GOT3 (cell line): ENCODE measurements around the gene MT1A.
"Not testable (repeated sequence)": the region's sequence is repeated elsewhere in the genome, so short reads cannot be mapped to it uniquely, and the experiment has no call there.

Experiments used
- DNase-seq: peaks from one replicate; lab custom pipeline; 2025; ENCODE audit warnings: mixed read lengths; lab: John Stamatoyannopoulos, UW

Gene MT1A

DNA sequence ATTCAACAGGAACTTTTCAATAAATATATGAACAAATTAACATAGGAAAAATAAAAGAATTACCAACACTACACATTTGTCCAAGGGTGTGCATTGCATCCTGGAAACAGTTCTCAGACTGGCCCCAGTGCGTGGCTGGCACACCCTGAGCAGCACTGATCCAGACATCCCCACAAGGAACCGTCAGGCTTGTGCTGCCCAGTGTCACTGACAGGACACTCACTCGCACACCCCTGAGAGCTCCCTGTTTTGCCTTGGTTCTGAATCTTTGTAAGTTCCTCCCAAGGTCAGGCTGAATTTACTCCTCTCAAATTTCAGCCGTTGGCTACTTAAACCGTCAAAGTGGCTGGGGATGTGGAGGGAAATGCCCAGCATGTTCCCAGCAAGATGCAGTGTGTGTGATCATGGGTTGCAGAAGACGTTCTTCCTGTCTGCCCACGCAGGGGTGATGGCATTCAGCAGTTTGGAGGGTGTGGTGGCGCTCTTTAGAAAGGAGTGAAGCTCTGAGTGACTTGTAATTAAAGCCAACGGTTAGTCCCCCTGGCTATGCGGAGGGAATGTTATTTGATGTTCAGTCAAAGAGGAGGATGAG is 28.4 kb upstream of the MT1A start:
- DNase-seq: no peak

DNA sequence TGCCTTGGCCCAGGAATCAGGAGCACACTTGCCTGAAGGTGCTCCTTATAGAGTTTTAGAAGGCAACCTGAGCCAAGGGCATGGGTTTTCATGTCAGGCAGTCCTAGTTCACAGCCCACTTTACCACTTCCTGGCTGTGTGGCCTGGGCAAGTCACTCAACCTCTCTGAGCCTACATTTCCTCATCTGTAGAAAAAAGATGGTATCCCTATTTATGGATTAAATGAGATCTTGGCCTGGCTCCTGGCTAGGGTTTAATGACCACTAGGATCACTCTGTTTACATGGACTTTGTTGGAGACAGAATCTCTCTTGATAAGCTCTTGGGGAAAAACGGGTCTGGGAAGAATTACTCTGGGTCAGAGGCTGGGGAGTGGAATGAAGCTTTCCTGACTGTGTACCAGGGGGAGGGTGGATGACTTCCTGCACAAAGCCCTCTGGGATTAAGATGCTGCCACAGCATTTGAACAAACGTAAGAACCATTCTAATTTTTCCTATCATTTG is 27.8 kb upstream of the MT1A start:
- DNase-seq: no peak

DNA sequence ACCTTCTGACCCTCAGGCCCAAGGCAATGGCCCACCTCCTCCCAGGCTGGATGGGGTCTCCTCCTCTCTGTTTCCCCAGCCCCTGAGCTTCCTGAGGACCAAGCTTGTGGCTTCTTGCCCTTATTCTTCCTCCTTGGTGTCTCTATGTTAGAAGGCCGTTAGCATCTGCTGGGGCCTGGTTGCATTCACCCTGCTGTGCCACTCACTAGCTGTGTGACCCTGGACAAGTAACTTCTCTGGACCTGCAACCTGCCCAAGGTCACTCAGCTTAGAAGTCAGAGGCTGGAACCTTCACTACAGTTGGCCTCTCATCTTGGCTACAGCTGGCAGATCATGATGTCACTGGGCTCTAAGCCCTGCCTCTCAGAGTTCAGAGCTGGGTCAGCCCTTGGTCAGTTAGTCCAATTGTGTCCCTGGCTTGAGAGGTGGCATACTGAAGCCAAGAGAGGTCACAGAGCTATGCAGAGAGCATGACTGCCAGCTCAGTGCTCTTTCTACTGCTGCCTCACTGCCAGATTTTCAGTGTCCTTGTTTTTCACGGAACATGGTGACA is 27.1 kb upstream of the MT1A start:
- DNase-seq: no peak

DNA sequence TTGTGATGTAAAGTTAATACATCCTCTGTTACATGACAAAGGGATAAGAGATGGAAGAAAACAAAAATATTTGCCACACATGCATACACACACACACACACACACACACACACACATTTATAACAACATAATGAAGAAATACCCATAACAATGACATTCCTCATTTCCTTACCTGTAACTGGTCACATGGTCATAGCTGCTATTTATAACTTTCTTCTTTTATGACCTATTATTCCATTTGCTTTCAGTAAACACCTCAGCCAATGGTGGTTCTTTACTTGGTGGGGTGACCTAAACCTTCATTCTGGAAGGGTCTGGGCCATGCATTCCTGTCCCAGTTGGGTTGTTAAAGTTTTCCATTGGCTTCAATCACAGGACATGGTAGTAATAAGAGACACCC is 24.8 kb upstream of the MT1A start:
- DNase-seq: no peak

DNA sequence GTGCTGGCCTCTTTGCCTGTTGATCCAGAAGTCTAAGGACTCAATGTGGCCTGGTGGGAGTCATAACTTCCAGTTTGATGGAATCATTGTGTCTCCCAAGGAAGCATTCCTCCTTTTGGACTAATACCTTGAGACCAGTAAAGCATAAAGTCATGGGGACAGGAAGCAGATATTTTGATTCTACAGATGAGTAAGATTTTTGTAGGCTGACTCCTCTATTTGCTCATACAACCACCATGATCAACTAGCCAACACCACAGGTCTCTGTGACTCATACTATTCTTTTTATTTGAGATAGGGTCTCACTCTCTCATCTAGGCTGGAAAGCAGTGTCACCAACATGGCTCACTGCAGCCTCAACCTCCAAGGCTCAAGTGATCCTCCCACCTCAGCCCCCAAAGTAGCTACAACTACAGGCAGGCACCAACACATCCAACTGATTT is 23.9 kb upstream of the MT1A start:
- no peak for DNase-seq

DNA sequence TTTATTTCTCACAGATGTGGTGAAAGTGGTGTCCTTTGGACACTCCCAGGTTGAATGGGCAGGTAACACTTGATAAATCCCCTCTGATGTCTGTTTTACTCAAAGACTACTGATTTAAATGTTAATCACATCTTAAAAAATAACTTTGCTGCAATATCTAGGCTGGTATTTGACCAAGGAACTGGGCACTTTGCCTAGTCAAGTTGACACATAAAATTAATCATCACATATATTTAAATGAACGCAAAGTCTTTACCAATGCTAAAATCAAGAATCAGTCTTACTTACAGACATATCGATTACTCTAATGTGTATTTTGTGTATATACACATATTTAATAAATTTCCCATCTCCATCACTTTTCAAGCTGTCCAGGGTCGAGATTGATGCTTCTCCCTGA is 23.1 kb upstream of the MT1A start:
- DNase-seq: no peak

DNA sequence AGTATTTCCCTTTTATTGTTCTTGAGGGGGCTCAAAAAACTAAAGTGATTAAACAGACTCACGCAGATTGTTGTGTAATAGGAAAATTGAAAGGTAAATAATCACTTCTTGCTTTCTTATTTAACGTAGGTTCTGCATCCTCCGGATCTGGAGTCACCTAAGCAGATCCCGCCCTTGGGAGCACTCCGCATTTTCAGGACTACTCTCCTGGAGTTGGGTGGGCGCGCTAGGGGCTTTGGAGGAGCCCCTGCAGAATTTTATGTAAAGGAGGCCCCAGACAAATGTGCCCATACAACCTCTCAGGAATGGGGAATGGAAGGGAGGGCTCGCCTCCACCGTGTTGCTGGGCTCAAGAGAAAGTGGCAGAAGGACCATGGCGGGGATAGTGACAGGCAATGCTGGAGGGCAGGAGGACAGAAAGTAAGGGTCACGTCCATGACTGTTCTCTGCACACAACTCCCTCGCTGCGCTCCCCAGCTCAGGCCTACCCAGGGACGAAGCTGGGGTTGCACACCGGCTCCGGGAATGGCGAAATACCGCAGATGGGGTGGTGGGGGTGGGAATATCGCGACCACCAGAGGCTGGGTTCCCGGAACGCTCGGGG is 21.8 kb upstream of the MT1A start:
- DNase-seq: no peak

DNA sequence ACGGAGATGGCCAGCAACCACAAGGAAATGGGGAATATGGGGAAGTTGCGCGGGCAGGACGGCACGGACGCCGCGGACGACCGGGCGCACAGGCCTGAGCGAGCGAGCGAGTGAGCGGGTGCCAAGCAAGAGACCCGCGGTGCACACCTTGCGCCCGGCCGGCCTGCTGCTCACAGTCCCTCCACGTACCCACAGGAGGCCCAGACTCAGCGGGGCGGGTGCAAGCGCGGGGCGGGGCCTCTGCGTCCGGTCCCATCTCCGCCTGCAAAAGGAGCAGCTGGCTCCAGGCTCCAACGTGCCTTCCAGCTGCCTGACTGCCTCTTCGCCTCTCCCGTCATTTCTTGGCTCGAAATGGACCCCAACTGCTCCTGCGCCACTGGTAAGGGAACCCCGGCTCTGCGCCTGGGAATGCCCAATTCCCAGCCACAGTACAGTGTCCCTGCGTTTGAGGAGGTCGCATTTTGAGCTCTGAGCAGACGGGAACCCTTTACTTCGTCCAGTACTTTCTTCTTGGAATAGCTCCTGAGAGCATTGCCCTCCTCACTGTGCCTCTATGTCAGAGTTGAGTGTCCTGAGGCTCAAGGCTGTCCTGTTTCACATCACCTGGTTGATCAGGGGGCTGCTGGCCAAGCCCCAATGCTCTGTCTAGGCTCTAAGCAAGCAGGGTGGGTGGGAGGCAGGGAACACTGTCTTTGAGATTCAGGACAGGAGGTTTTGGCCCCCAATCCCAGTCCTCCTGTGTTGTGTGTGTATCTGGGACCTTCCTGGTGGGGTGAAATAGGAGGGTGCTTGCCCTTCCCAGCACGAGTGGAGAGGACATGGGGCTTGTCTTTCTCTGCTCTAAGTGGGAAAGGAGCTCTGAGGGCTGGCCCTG is 21.0 kb upstream of the MT1A start:
- DNase-seq: no peak

DNA sequence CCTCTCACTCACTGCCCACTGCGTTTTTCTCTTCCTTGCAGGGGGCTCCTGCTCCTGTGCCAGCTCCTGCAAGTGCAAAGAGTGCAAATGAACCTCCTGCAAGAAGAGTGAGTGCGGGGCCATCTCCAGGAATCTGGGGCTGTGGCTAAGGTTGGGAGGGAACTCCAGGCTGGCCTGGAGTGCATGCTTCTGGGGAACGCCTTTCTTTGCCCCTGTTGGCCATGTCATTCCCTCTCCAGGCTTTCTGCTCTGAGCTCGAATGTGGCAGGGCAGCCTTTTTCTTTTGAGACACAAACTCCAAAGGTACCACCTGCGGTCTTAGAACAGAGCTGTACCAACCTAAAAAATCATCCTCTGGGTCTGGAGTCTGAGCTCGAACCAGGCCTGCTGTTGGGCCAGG is 20.3 kb upstream of the MT1A start:
- DNase-seq: no peak

DNA sequence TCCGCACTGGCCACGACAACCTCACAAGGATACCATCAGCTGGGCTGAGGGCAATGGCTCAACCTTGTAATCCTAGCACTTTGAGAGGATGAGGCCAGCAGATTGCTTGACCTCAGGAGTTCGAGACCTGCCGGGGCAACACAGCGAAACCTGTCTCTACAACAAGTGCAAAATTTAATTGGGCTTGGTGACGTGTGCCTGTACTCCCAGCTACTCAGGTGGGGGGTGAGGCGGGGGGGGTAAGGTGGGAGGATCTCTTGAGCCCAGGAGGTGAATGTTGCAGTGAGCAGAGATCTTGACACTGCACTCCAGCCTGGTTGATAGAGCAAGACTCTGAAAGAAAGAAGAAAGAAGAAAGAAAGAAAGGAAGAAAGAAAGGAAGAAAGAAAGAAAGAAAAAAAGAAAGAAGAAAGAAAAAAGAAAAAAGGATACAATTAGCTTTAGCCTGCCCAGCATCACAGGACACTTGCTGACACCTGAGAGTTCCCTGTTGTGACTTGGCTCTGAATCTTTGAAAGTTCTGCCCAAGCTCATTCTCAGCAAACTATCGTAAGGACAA is 18.0 kb upstream of the MT1A start:
- DNase-seq: no peak

DNA sequence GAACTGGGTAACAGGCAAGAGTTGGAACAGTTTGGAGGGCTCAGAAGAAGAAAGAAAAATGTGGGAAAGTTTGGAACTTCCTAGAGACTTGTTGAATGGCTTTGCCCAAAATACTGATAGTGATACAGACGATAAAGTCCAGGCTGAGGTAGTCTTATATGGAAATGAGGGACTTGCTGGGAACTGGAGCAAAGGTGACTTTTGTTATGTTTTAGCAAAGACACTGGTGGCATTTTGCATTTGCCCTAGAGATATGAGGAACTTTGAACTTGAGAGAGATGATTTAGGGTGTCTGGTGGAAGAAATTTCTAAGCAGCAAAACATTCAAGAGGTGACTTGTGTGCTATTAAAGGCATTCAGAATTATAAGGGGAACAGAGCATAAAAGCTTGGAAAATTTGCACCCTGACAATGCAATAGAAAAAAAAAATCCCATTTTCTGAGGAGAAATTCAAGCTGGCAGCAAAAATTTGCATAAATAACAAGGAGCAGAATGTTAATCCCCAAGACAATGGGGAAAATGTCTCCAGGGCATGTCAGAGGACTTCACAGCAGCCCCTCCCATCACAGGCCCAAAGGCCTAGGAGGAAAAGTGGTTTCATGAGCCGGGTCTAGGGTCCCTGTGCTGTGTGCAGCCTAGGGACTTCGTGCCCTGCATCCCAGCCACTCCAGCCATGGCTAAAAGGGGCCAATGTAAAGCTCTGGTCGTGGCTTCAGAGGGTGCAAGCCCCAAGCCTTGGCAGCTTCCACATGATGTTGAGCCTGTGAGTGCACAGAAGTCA is 16.6 kb upstream of the MT1A start:
- DNase-seq: not testable (repeated sequence)

DNA sequence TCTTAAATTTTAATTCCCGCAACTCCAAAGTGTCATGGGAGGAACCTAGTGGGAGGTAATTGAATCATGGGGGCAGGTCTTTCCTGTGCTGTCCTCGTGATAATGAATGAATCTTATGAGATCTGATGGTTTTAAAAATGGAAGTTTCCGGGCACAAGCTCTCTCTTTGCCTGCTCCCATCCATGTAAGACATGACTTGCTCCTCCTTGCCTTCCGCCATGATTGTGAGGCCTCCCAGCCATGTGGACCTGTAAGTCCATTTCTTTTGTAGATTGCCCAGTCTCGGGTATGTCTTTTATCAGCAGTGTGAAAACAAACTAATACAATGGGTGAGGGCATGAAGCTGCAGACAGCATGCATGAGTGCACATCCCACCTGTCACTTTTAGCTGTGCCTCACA is 15.3 kb upstream of the MT1A start:
- not testable (repeated sequence) for DNase-seq

DNA sequence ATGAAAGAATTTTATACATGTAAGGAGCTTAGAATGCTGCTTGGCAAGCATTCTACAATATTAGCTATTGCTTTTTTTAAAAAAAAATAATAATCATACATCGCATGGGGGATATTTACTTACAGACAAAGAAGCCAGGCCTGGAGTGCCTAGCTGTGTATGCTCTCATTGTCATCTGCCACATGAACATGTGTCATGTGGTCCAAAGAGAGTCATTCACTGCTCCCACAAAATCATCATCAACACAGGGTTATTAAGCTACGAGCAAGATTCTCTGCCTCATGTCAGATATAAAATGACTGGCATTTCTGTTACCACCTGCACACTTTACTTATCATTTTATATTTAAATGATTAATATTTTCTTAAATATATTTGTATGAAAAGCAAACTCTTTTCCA is 14.8 kb upstream of the MT1A start:
- no peak for DNase-seq

DNA sequence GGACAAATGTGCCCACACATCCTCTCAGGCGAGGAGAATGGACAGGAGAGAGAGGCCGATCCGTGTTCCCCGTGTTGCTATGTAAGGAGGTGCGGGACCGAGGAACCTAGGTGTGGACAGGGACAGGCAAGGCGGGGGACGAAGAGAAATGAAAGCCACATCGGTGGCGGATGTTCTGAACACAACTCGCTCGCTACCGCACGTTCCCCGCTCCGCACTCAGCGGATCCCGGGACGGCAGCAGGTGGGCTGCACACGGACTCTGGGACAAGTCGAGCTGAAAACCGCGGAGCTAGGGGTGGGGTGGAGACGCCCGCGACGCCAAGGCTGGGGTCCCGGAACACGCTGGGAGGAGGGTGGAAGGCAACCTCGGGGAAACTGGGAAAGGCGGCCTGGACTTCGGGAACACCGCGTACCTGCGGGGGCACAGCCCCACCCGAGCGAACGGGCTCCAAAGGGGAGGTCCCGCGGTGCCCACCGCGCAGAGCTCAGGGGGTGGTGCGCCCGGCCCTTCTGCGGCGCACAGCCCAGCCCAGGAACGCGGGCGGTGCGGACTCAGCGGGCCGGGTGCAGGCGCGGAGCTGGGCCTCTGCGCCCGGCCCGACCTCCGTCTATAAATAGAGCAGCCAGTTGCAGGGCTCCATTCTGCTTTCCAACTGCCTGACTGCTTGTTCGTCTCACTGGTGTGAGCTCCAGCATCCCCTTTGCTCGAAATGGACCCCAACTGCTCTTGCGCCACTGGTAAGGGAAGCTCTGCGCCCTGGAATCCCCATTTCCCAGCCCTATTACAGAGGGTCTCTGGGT is 13.1 kb upstream of the MT1A start, which contains the start of gene MT1E:
MT1E (plus strand) TSS at position 642 of the 803 bp plus-strand sequence; CDS start at position 713, 71 bp downstream.
- DNase-seq: peak; percentile 65

DNA sequence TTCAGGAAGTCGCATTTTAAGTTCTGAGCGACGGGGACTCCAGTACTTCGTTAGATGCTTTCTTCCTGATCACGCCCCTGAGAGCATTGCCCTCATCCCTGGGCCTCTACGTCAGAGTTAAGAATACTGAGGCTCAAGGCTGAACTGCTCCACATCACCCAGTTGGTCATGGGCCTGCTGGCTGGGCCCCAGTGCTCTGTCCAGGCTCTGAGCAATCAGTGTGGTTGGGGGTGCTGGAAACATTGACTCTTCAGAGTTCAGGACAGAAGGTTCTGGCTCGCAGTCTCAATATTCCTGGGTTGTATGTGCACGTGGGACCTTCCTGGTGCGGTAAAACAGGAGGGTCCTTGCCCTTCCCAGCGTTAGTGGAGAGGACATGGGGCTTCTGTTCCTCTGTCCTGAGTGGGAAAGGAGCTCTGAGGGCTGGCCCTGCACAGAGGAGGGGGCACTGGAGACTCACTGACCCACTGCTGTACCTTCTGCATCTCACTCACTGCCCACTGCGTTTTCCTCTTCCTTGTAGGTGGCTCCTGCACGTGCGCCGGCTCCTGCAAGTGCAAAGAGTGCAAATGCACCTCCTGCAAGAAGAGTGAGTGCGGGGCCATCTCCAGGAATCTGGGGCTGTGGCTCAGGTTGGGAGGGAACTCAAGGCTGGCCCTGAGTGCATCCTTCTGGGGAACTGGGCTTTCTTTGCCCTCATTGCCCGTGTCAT is 12.4 kb upstream of the MT1A start:
- peak; percentile 65 for DNase-seq

DNA sequence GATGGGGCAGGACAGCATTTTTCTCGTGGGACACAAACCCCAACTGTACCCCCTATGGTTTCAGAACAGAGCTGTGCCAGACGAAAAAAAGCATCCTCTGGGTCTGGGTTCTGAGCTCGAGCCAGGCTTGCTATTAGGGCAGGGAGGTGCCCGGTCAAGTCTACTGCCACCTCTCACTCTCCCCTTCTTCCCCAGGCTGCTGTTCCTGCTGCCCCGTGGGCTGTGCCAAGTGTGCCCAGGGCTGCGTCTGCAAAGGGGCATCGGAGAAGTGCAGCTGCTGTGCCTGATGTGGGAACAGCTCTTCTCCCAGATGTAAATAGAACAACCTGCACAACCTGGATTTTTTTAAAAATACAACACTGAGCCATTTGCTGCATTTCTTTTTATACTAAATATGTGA is 11.8 kb upstream of the MT1A start:
- no peak for DNase-seq

DNA sequence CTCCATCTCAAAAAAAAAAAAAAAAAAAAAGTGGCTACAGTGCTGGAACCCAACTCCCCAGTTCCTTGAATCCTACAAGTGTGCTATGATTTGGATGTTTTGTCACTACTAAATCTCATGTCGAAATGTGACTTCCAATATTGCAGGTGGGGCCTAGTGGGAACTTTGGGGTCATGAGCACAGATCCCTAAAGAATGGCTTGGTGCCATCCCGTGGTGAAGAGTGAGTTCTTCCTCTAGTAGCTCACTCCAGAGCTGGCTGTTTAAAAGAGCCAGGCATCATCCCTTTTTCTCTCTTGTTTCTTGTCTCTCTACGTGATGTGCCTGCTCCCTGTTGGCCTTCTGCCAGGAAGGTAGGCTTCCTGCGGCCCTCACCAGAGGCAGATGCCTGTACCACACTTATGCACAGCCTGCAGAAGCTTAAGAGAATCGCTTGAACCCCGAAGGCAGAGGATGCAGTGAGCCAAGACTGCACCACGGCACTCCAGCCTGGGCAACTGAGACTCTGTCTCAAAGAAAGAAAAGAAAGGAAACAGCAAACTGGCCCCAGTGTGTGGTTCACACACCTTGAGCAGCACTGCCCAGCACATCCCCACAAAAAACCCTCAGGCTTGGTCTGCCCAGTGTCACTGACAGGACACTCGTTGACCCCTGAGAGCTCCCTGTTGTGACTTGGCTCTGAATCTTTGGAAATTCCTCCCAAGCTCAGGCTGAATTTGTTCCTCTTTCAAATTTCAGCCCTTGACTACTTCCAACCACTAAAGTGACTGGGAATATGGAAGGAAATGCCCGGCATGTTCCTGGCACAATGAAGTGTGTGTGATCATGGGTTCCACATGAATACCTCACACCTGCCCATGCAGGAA is 9.7 kb upstream of the MT1A start:
- DNase-seq: no peak

DNA sequence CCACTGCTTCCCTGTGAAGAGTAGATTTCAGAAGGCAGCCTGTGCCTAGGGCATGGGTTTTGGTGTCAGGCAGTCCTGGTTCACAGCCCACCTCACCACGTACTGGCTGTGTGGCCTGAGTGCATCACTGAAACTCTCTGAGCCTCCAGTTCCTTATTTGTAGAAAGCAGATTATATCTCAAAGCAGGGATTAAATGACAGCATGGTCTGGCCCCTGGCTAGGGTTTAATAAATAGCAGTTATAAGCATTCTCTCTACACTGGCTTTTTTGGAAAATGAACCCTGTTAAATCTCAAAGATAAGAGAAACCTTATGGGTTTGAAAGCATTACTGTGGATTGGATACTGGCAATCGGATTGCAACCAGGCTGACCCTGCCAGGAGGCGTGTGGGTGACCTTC is 8.9 kb upstream of the MT1A start:
- no peak for DNase-seq

DNA sequence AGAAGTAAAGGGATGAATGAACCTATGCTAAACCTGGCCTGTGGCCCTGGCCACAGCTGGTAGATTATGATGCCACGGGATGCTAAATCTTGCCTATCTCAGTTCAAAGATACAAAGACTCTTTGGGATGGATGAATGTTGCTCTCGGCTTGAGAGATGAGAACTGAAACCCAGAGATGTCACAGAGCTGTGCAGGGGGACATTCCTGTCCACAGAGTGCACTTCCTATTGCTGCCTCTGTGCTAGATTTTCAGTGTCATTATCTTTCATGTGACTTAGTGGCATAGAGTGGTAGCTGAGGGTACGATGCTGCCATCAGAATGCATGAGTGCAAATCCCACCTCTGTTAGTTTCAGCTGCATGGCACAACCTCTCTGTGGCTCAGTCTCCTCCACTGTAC is 8.3 kb upstream of the MT1A start:
- no peak for DNase-seq
